NAMALWA (cell line): ENCODE data around the gene PCDHB15.
"Not testable (repeated sequence)": the region's sequence is repeated elsewhere in the genome, so short reads cannot be mapped to it uniquely, and the experiment has no call there.

Experiments
- DNase-seq: peaks from one replicate; pipeline ENCODE4 v3.0.0-alpha.2; 2015; ENCODE audit warnings: low spot score

The PCDHB15 gene

GRCh38 chr5:141245250-141245717 is at the start of gene PCDHB15:
Gene PCDHB15 (plus strand): TSS chr5:141245395. CDS start chr5:141245579, 184 bp downstream.
- peak; percentile 65 for DNase-seq

- DNase-seq: no peak
These were observed 48.8 kb upstream of the PCDHB15 start for GRCh38 chr5:141196363-141196762.

- peak; percentile 23 for DNase-seq
These were observed 45.6 kb upstream of the PCDHB15 start, which contains the start of gene PCDHB11 for GRCh38 chr5:141199359-141200235. Gene PCDHB11 (plus strand): TSS chr5:141199627. CDS start chr5:141199775, 148 bp downstream.

- DNase-seq: not testable (repeated sequence)
These were observed 44.1 kb upstream of the PCDHB15 start for GRCh38 chr5:141201126-141201525.

GRCh38 chr5:141201646-141202045 is 43.5 kb upstream of the PCDHB15 start:
- DNase-seq: not testable (repeated sequence)

- peak; percentile 49 for DNase-seq
These were observed 36.7 kb upstream of the PCDHB15 start, which contains the start of gene PCDHB12 for GRCh38 chr5:141208478-141208877. Gene PCDHB12 (plus strand): TSS chr5:141208719. CDS start chr5:141208908, 189 bp downstream.

GRCh38 chr5:141210281-141210680 is 34.9 kb upstream of the PCDHB15 start:
- DNase-seq: not testable (repeated sequence)

GRCh38 chr5:141210849-141211248 is 34.3 kb upstream of the PCDHB15 start:
- not testable (repeated sequence) for DNase-seq

GRCh38 chr5:141213656-141214339 is 31.4 kb upstream of the PCDHB15 start, which contains the start of gene PCDHB13:
Gene PCDHB13 (plus strand): TSS chr5:141213919. CDS start chr5:141214124, 205 bp downstream.
- peak; percentile 26 for DNase-seq

GRCh38 chr5:141214583-141214982 is 30.6 kb upstream of the PCDHB15 start:
- DNase-seq: not testable (repeated sequence)

GRCh38 chr5:141215504-141215903 is 29.7 kb upstream of the PCDHB15 start:
- DNase-seq: not testable (repeated sequence)

GRCh38 chr5:141216035-141216434 is 29.2 kb upstream of the PCDHB15 start:
- not testable (repeated sequence) for DNase-seq

GRCh38 chr5:141223112-141223783 is 21.9 kb upstream of the PCDHB15 start, which contains the start of gene PCDHB14:
Gene PCDHB14 (plus strand): TSS chr5:141223343. CDS start chr5:141223506, 163 bp downstream.
- peak; percentile 56 for DNase-seq

GRCh38 chr5:141224844-141225243 is 20.4 kb upstream of the PCDHB15 start:
- not testable (repeated sequence) for DNase-seq

- not testable (repeated sequence) for DNase-seq
These were observed 19.8 kb upstream of the PCDHB15 start for GRCh38 chr5:141225421-141225820.

GRCh38 chr5:141234109-141234667 is 11.0 kb upstream of the PCDHB15 start:
- DNase-seq: no peak

GRCh38 chr5:141235922-141236321 is 9.3 kb upstream of the PCDHB15 start:
- DNase-seq: not testable (repeated sequence)

GRCh38 chr5:141236516-141237313 is 8.5 kb upstream of the PCDHB15 start:
- DNase-seq: no peak

GRCh38 chr5:141241496-141241895 is 3.7 kb upstream of the PCDHB15 start:
- no peak for DNase-seq

GRCh38 chr5:141246971-141247370 is 1.8 kb downstream of the PCDHB15 start:
- not testable (repeated sequence) for DNase-seq
